WTC11 (cell line): Measurements from ENCODE around the gene MACROD2. TPM values are rescaled to one million over a fixed set of nuclear protein-coding genes. Genes with fewer than 3 reads are reported as not detected.

ENCODE experiments used
- ATAC-seq: fragments of 200-7000 bp; cut with Tn5 transposase; 2 replicates; pipeline ENCODE4 v1.10.0; 2021; ENCODE audit warnings: mild to moderate bottlenecking, moderate library complexity
- CTCF ChIA-PET: fragments of 300-600 bp; sonication (Branson Sonifier 250); formaldehyde crosslinking; loops from one replicate; lab custom pipeline; 2021; ENCODE audit warnings: antibody characterized with exemption; lab: Charles Lee
- POLR2A ChIA-PET: fragments of 350-600 bp; sonication (Branson Sonifier 250); formaldehyde crosslinking; loops from one replicate; lab custom pipeline; 2021; ENCODE audit warnings: antibody characterized with exemption; lab: Charles Lee
- DNase-seq: peaks from one replicate; pipeline ENCODE4 v3.0.0; 2021; ENCODE audit warnings: low spot score
- H3K27ac Mint-ChIP-seq: 2 replicates; pipeline ENCODE4 v1.8.0; 2021; ENCODE audit warnings: mixed read lengths
- H3K27me3 Mint-ChIP-seq: 2 replicates; pipeline ENCODE4 v1.8.0; 2021; ENCODE audit warnings: low read depth, mild to moderate bottlenecking, moderate library complexity, mixed read lengths
- H3K36me3 Mint-ChIP-seq: 2 replicates; pipeline ENCODE4 v1.8.0; 2021; ENCODE audit warnings: mixed read lengths
- H3K4me1 Mint-ChIP-seq: 2 replicates; pipeline ENCODE4 v1.8.0; 2022; ENCODE audit warnings: mixed read lengths
- H3K4me3 Mint-ChIP-seq: 2 replicates; pipeline ENCODE4 v1.8.0; 2021; ENCODE audit warnings: mild to moderate bottlenecking, moderate library complexity, mixed read lengths
- H3K9me3 Mint-ChIP-seq: 2 replicates; pipeline ENCODE4 v1.8.0; 2021; ENCODE audit warnings: mixed read lengths
- CBFB ChIP-seq: sonication (generic); formaldehyde crosslinking; IDR thresholded peaks from 2 replicates; pipeline ENCODE4 v1.8.1; 2022; ENCODE audit warnings: mild to moderate bottlenecking, low read depth, missing genetic modification reagents
- ETV6 ChIP-seq: sonication (generic); formaldehyde crosslinking; IDR thresholded peaks from 2 replicates; pipeline ENCODE4 v1.8.1; 2022; ENCODE audit warnings: mild to moderate bottlenecking, missing genetic modification reagents
- GRHL2 ChIP-seq: fragments of 250-450 bp; sonication (Bioruptor Pico); IDR thresholded peaks from 2 replicates; pipeline ENCODE4 v1.8.0; 2022; ENCODE audit warnings: mild to moderate bottlenecking, moderate library complexity; ENCODE audit not compliant: insufficient replicate concordance, severe bottlenecking
- GTF2I ChIP-seq: fragments of 250-450 bp; sonication (Bioruptor Pico); conservative IDR thresholded peaks from 2 replicates; pipeline ENCODE4 v1.4.0; 2021; ENCODE audit warnings: mild to moderate bottlenecking
- IRF2 ChIP-seq: sonication (generic); formaldehyde crosslinking; IDR thresholded peaks from 2 replicates; pipeline ENCODE4 v1.8.0; 2022; ENCODE audit warnings: low read depth, missing genetic modification reagents, borderline replicate concordance
- NFYB ChIP-seq: sonication (generic); formaldehyde crosslinking; conservative IDR thresholded peaks from 2 replicates; pipeline ENCODE4 v1.8.0; 2022; ENCODE audit warnings: low read depth, missing genetic modification reagents
- NR1H2 ChIP-seq: sonication (generic); formaldehyde crosslinking; IDR thresholded peaks from 2 replicates; pipeline ENCODE4 v1.9.0; 2021; ENCODE audit warnings: mild to moderate bottlenecking, moderate library complexity, missing genetic modification reagents
- NR2C2 ChIP-seq: sonication (generic); formaldehyde crosslinking; IDR thresholded peaks from 2 replicates; pipeline ENCODE4 v1.8.0; 2022; ENCODE audit warnings: mild to moderate bottlenecking, missing genetic modification reagents
- RORB ChIP-seq: fragments of 250-450 bp; sonication (Bioruptor Pico); IDR thresholded peaks from 2 replicates; pipeline ENCODE4 v1.9.0; 2021; ENCODE audit warnings: mild to moderate bottlenecking
- TEAD4 ChIP-seq: sonication (generic); formaldehyde crosslinking; IDR thresholded peaks from 2 replicates; pipeline ENCODE4 v1.8.0; 2022; ENCODE audit warnings: mild to moderate bottlenecking, missing genetic modification reagents
- ZBTB43 ChIP-seq: sonication (generic); formaldehyde crosslinking; IDR thresholded peaks from 2 replicates; pipeline ENCODE4 v1.8.1; 2023; ENCODE audit warnings: mild to moderate bottlenecking, missing genetic modification reagents
- ZNF263 ChIP-seq: sonication (generic); formaldehyde crosslinking; IDR thresholded peaks from 2 replicates; pipeline ENCODE4 v1.8.1; 2022; ENCODE audit warnings: low read depth, mild to moderate bottlenecking, moderate library complexity, missing genetic modification reagents
- ZNF317 ChIP-seq: sonication (generic); formaldehyde crosslinking; IDR thresholded peaks from 2 replicates; pipeline ENCODE4 v1.8.1; 2023; ENCODE audit warnings: low read depth, mild to moderate bottlenecking, moderate library complexity, missing genetic modification reagents, borderline replicate concordance
- ZNF396 ChIP-seq: fragments of 250-450 bp; sonication (Bioruptor Pico); IDR thresholded peaks from 2 replicates; pipeline ENCODE4 v1.8.0; 2021; ENCODE audit warnings: mild to moderate bottlenecking, moderate library complexity, borderline replicate concordance
- ZNF532 ChIP-seq: fragments of 250-450 bp; sonication (Bioruptor Pico); IDR thresholded peaks from 2 replicates; pipeline ENCODE4 v1.9.0; 2021; ENCODE audit warnings: mild to moderate bottlenecking, borderline replicate concordance
- ZNF671 ChIP-seq: fragments of 250-450 bp; sonication (Bioruptor Pico); IDR thresholded peaks from 2 replicates; pipeline ENCODE4 v1.8.0; 2021; ENCODE audit warnings: mild to moderate bottlenecking
- ZSCAN18 ChIP-seq: fragments of 250-450 bp; sonication (Bioruptor Pico); IDR thresholded peaks from 2 replicates; pipeline ENCODE4 v2.1.2; 2022; ENCODE audit warnings: mild to moderate bottlenecking, moderate library complexity
- total RNA-seq: library from RNA; stranded (reverse); gene quantifications from 3 replicates; pipeline ENCODE4 v1.2.3, GENCODE V29; 2021
- TF ChIP-seq, protein P1 (sequence below): sonication (generic); formaldehyde crosslinking; IDR thresholded peaks from 2 replicates; pipeline ENCODE4 v1.8.0; 2022; ENCODE audit warnings: mild to moderate bottlenecking, missing genetic modification reagents
- TF ChIP-seq, protein P2 (sequence below): sonication (generic); formaldehyde crosslinking; conservative IDR thresholded peaks from 2 replicates; pipeline ENCODE4 v1.8.1; 2022; ENCODE audit warnings: mild to moderate bottlenecking, missing genetic modification reagents
- TF ChIP-seq, protein P3 (sequence below): sonication (generic); formaldehyde crosslinking; IDR thresholded peaks from 2 replicates; pipeline ENCODE4 v1.8.1; 2023; ENCODE audit warnings: mild to moderate bottlenecking, moderate library complexity, missing genetic modification reagents

Gene MACROD2
- total RNA-seq, 1 experiment from 2014 or later = 4.1 TPM

DNA sequence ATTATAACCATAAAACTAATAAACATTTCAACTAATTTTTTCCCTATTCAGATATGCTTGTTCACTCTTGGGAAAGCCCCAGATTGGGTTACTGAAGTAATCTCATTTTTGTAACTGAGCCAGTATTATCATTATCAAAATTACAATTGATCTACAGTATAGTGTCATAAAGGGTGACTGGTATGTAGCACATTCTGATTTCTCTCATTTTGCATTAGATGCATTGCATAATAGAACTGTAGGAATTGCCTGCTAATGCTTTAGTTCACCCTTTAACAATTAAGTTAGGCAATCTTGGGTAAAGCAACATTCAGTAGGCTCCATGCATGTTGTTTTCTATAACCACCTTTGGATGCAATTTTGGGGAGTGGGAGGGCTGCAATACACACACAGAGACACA is 492.9 kb downstream of the MACROD2 start (continued):
- TF ChIP-seq, protein P1, sequence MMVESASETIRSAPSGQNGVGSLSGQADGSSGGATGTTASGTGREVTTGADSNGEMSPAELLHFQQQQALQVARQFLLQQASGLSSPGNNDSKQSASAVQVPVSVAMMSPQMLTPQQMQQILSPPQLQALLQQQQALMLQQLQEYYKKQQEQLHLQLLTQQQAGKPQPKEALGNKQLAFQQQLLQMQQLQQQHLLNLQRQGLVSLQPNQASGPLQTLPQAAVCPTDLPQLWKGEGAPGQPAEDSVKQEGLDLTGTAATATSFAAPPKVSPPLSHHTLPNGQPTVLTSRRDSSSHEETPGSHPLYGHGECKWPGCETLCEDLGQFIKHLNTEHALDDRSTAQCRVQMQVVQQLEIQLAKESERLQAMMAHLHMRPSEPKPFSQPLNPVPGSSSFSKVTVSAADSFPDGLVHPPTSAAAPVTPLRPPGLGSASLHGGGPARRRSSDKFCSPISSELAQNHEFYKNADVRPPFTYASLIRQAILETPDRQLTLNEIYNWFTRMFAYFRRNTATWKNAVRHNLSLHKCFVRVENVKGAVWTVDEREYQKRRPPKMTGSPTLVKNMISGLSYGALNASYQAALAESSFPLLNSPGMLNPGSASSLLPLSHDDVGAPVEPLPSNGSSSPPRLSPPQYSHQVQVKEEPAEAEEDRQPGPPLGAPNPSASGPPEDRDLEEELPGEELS = no peak
- TF ChIP-seq ZNF396 (no peak), NR1H2 (CRISPR knock-in tag) (no peak), NFYB (CRISPR knock-in tag) (no peak), ZSCAN18 (CRISPR knock-in tag) (no peak)
- TF ChIP-seq, protein P2, sequence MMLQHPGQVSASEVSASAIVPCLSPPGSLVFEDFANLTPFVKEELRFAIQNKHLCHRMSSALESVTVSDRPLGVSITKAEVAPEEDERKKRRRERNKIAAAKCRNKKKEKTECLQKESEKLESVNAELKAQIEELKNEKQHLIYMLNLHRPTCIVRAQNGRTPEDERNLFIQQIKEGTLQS (CRISPR knock-in tag) = no peak
- TF ChIP-seq, all 79 proteins: peak for 0

DNA sequence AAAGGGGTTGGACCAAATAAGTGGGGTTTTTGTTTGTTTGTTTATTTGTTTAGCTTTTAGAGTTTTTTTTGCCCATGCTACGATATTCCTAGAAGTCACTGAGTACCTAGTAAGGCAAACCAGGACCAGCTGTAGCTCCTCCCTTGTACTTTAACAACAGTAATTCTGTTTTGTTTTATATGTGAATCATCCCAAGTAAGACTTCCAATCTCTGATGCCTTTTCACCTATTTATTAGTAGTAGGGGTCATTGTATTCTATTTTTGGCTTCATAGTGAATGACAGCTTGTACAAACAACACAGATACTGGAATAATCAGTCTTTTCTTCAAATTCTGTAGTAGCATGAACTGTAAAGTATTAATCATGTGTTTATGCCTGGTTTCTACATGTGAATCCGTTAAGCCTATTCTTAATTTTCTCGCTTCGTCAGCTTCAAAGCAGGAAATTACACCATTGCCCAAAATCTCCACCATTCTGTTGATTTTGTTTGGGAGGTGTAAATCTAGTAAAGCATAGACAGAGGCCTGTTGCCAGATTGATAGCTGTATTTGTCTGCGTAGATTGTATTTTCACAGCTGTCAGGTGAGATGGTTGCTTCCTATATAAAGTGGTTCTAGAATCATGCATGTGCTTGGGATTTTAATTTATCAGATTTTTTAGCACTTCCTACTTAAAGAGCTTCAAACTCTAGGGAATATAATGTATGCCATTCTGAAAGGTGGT is 493.6 kb downstream of the MACROD2 start:
- ATAC-seq = no peak
- ChIA-PET POLR2A (interaction anchor here (0.6 kb wide), 1 partner anchor 542 kb away, joined by 3 read pairs; no protein-coding TSS in a partner anchor), CTCF (interaction anchor here (1.0 kb wide), 1 partner anchor 151 kb away, joined by 3 read pairs; the partner anchor contains the start of gene FLRT3)
- H3K27ac Mint-ChIP-seq = no peak overlapping the region
- no peaks in the 10 kb centered on the region for H3K36me3 Mint-ChIP-seq
- H3K9me3 Mint-ChIP-seq = peaks cover 5% of the 10 kb centered on the region
- no peak for DNase-seq
- 0 out of 2 replicates have a peak, but pooled peaks cover 3% of the 10 kb centered on the region for H3K4me1 Mint-ChIP-seq
- TF ChIP-seq ZNF532 (CRISPR knock-in tag) (no peak), CBFB (CRISPR knock-in tag) (no peak), ZNF396 (no peak), GTF2I (CRISPR knock-in tag) (no peak), RORB (no peak), ZNF263 (CRISPR knock-in tag) (no peak), GRHL2 (CRISPR knock-in tag) (no peak), ZNF317 (CRISPR knock-in tag) (no peak), ETV6 (CRISPR knock-in tag) (no peak), ZBTB43 (CRISPR knock-in tag) (no peak), TEAD4 (no peak), NR2C2 (CRISPR knock-in tag) (no peak), IRF2 (no peak), ZNF671 (CRISPR knock-in tag) (no peak)
- TF ChIP-seq, protein P2 (CRISPR knock-in tag) = no peak
- TF ChIP-seq, protein P3, sequence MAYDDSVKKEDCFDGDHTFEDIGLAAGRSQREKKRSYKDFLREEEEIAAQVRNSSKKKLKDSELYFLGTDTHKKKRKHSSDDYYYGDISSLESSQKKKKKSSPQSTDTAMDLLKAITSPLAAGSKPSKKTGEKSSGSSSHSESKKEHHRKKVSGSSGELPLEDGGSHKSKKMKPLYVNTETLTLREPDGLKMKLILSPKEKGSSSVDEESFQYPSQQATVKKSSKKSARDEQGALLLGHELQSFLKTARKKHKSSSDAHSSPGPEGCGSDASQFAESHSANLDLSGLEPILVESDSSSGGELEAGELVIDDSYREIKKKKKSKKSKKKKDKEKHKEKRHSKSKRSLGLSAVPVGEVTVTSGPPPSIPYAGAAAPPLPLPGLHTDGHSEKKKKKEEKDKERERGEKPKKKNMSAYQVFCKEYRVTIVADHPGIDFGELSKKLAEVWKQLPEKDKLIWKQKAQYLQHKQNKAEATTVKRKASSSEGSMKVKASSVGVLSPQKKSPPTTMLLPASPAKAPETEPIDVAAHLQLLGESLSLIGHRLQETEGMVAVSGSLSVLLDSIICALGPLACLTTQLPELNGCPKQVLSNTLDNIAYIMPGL (CRISPR knock-in tag) = no peak
- TF ChIP-seq, protein P1 = no peak
- H3K27me3 Mint-ChIP-seq = no peaks in the 10 kb centered on the region
- H3K4me3 Mint-ChIP-seq = no peak overlapping the region
